CD4-positive, alpha-beta T cell treated with Interleukin-2 at 100 ng/mL for 4 hours (primary cell): ENCODE results near the gene KIF19.

Experiments used
- DNase-seq: peaks from one replicate; pipeline ENCODE4 v3.0.0-alpha.2; 2020; ENCODE audit warnings: low spot score

The KIF19 gene

GRCh38 chr17:74362810-74363498, 36.9 kb downstream of the KIF19 start:
- DNase-seq = no peak

- no peak for DNase-seq
These were observed 41.2 kb downstream of the KIF19 start, which contains the start of gene GPR142 for GRCh38 chr17:74367206-74367605. GPR142 (plus strand) TSS chr17:74367506; CDS start chr17:74369541, 2,035 bp downstream.

- DNase-seq = peak; percentile 77
These were observed 42.5 kb downstream of the KIF19 start for GRCh38 chr17:74368341-74369081.

GRCh38 chr17:74369221-74369620, 43.2 kb downstream of the KIF19 start:
- peak; percentile 53 for DNase-seq

- no peak for DNase-seq
These were observed 43.9 kb downstream of the KIF19 start for GRCh38 chr17:74369665-74370490.

GRCh38 chr17:74371653-74372147, 45.7 kb downstream of the KIF19 start:
- DNase-seq = no peak

- no peak for DNase-seq
These were observed 46.4 kb downstream of the KIF19 start for GRCh38 chr17:74372426-74372825.

- no peak for DNase-seq
These were observed 48.0 kb downstream of the KIF19 start for GRCh38 chr17:74373838-74374606.

- DNase-seq = no peak
These were observed 48.8 kb downstream of the KIF19 start for GRCh38 chr17:74374858-74375257.

GRCh38 chr17:74379495-74380085, 53.6 kb downstream of the KIF19 start:
- peak; percentile 90 for DNase-seq

GRCh38 chr17:74380086-74380958, 54.3 kb downstream of the KIF19 start:
- no peak for DNase-seq

- DNase-seq = no peak
These were observed 55.2 kb downstream of the KIF19 start for GRCh38 chr17:74380959-74381808.

GRCh38 chr17:74383141-74383540, 57.1 kb downstream of the KIF19 start:
- no peak for DNase-seq

GRCh38 chr17:74385201-74385600, 59.2 kb downstream of the KIF19 start:
- no peak for DNase-seq

- DNase-seq = no peak
These were observed 60.4 kb downstream of the KIF19 start for GRCh38 chr17:74386386-74386785.

GRCh38 chr17:74387365-74388218, 61.6 kb downstream of the KIF19 start:
- DNase-seq = no peak

- no peak for DNase-seq
These were observed 63.2 kb downstream of the KIF19 start for GRCh38 chr17:74389084-74389753.
